Globus pallidus (tissue), 1 donor: ENCODE measurements around the gene FAM89A.
A peak's percentile ranks its signal among the peaks of the same experiment; 100 is the strongest.
"Not testable (repeated sequence)": the region's sequence is repeated elsewhere in the genome, so short reads cannot be mapped to it uniquely, and the experiment has no call there.

Experiments
- DNase-seq: peaks from one replicate; pipeline ENCODE4 v3.0.0-alpha.2; 2015; ENCODE audit warnings: low spot score

The FAM89A gene

DNA sequence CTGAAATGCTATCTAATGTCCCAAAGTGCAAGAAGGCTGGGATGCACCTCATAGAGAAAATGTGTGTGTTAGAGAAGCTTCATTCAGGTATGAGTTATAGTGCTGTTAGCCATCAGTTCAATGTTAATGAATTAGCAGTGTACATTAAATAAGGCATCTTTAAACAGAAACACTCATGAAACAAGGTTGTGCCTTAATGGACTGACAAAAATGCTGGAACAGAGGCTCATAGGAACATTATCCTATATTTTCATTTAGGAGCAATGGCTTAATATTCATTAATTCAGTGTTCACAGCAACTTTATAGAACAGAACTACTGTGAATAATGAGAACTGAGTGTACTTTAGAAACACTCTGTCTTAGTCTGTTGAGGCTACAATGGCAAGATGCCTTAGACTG, 15.2 kb upstream of the FAM89A start:
- no peak for DNase-seq

DNA sequence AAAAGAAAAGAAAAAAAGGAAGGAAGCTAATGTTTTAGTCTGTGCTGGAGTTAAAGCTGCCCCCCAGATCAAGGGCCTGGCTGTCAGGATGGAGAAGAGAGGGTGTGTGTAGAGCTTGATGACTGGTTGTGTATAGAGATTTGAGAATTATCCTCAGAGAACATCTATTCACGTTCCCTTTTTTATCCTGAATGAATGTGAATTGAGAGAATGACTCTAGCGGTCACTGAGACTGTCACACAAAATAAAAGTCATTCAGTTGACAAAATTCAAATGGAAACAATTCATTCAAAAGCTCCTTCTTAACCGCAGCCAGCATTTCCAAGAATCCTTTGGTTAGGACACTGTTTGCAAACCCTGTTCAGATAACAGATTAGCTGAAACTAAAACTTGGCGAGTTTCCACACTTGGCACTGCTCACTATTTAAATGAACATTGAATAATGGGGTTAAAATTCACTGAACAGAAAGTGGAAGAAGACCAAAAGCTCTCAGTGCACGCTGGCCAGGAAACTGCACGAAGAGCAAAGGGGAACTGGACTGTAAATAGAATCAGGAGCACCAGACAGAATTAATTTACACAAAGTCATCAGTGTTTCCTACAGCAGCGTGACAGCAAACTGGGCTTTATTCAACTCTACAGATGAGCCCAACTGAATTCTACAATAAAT, 13.6 kb upstream of the FAM89A start:
- peak; percentile 66 for DNase-seq

DNA sequence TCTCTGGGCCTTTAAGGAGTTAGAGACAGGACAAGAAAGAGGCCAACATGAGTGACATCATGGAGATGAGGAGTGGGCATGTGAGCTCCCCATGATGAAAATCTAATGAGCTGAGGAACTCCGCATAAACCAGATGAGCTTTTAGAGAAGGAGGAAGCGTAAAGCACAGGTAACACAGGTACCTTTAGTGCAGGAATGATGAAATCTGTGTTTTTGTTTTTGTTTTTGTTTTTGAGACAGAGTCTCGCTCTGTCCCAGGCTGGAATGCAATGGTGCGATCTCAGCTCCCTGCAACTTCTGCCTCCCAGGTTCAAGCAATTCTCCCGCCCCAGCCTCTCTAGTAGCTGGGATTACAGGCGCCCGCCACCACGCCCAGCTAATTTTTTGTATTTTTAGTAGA, 12.7 kb upstream of the FAM89A start:
- DNase-seq, result no peak

DNA sequence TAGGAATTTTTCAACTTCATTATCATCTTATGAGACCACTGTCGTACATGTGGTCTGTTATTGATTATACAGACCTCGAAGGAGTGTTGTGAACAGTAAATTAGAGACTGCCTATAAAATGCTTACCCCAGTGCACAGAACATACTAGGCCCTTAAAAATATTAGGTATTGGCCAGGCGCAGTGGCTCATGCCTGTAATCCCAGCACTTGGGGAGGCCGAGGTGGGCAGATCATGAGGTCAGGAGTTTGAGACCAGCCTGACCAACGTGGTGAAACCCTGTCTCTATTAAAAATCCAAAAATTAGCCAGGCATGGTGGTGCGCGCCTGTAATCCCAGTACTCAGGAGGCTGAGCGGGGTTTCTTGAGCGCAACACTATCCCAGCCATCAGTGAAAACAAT, 10.9 kb upstream of the FAM89A start:
- DNase-seq, result not testable (repeated sequence)

DNA sequence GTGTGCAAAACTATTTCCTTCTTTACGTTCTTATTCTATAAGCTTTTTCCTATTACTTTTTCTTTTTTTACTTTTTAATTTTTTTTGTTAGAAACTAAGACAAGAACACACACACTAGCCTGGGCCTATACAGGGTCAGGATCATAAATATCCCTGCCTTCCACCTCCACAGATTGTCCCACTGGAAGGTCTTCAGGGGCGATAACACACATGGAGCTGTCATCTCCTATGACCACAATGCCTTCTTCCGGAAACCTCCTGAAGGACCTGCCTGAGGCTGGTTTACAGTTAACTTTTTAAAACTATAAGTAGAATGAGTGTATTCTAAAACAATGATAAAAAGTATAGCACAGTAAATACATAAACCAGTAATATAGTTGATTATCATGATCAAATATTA, 10.3 kb upstream of the FAM89A start:
- DNase-seq, result no peak

DNA sequence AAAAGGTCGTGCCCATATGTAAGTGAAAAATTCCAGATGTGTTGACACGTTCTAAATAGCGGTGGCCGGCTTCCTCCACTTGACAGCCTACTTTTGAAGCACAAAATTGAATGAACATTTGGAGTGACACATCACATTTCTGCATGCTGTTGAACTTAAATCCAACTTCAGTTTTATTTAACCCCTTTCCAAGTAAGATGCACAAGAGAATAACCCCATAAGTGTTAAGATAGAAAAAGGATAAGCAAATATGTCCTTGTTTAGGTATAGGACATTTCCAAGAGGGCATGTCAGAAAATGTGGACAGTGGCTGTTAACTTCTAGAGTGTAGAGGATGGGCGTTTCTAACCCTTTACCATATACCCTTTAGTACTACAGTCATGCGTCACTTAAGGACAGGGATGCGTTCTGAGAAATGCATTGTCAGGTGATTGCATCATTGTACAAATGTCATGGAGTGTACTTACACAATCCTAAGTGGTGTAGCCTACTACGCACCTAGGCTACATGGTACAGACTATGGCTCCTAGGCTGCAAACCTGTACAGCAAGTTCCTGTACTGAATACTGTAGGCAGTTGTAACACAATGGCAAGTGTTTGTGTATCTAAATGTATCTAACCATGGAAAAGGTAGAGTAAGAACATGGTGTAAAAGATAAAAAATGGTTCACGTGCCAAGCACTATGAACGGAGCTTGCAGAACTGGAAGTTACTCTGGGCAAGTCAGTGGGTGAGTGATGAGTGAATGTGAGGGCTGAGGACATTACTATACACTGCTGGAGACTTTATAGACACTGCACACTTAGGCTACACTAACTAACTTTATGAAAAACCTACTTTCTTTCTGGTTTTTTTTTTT, 9.3 kb upstream of the FAM89A start:
- no peak for DNase-seq

DNA sequence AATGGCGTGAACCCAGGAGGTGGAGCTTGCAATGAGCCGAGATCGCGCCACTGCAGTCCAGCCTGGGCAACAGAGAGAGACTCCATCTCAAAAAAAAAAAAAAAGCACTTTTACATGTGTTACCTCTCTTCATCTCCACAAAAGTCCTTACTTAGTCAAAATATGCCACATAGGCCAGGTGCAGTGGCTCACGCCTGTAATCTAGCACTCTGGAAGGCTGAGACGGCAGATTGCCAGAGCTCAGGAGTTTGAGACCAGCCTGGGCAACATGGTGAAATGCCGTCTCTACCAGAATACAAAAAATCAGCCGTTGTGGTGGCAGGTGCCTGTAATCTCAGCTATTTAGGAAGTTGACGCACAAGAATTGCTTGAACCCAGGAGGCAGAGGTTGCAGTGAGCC, 8.4 kb upstream of the FAM89A start:
- DNase-seq, result not testable (repeated sequence)

DNA sequence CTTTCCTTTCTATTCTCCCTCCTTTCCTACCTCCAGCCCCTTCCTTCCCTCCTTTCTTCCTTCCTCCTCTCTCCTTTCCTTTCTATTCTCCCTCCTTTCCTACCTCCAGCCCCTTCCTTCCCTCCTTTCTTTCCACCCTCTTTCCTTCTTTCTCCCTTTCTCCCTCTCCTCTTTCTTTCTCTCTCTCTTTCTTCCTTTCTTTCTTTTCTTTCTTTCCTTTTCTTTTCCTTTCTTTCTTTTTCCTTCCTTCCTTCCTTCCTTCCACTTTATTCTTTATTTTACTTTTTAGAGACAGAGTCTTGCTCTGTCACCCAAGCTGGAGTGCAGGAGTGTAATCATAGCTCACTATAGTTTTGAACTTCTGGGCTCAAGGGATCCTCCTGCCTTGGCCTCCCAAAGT, 7.5 kb upstream of the FAM89A start:
- DNase-seq, result not testable (repeated sequence)

DNA sequence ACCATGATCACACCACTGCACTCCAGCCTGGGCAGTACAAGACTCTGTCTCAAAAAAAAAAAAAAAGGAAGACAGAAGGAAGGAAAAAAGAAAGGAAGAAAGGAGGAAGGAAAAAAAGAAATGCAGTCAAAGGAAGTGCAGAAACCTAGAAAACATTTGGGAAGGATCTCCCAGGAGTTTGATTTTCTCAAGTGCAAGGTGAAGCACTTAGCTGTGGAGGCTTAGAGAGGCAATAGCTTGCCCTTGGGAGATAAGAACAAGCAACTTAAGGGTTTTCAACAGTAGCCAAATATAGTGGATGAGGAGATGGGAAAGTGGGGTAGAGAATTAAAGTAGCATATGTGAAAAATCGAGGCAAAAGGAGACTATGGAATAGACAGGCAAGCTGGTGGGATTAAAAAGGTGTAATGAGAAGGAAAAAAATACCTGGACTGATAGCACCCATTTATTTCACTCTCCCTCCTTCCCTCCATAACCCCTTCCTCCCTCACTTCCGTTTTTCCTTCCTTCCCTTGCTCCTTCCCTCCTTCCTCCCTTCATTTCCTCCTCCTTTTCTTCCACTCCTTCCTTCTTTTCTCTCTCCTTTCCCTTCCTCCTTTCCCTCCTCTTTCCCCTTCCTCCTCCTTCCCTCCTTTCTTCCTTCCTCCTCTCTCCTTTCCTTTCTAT, 6.8 kb upstream of the FAM89A start:
- no peak for DNase-seq

DNA sequence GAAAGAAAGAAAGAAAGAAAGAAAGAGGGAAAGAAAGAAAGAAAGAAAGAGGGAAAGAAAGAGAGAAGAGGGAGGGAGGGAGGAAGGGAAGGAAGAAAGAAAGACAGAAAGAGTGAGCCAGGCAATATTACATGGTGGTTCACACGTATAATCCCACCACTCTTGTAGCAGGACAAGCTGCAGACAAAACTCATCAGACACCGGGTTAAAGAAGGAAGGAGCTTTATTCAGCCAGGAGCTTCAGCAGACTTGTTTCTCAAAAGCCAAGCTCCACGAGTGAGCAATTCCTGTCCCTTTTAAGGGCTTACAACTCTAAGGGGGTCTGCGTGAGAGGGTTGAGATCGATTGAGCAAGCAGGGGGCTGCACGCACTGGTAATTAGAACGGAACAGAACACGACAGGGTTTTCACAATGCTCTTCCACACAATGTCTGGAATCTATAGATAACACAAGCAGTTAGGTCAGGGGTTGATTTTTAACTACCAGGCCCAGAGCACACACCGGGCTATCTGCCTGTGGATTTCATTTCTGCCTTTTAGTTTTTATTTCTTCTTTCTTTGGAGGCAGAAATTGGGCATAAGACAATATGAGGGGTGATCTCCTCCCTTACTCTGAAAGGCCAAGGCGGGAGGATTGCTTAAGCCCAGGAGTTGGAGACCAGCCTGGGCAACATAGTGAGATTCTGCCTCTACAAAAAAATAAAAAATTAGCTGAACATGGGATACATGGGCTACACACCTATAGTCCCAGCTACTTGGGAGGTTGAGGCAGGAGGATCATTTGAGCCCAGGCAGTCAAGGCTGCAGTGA, 6.1 kb upstream of the FAM89A start:
- DNase-seq, result not testable (repeated sequence)

DNA sequence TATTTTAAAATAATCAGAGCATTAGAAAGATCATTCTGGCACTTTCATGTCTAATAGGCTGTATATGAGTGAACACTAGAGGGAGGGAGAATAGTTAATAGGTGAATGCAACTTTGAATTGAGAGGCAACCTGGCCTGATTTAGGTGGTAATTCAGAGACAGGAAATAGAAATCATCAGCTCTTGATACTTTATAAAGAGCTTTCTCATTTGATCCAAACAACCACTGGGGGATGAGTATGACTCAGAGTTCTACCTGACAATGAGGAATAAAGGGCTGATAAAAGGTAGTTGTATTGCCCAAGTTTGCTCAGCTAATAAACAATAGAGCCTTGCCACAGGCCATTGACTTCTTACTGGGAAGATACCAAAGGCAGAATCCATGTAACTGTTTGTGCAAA, 5.2 kb upstream of the FAM89A start:
- no peak for DNase-seq

DNA sequence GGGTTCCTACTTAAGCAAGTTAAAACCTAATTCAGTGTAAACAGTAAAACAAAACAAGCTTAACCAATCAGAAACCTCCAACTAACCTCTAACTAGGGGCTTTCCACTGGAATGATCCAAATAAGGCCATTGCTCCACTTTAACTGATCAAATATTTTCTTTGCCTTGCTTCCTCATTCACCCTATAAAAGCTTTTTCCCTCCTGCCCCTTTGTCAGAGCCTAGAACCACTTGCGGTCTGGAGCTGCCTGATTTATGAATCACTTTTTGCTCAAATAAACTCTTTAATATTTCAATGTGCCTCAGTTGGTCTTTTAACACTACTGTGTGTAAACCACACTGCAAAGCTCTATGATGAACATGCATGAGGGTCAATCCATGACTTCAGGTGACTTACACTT, 4.5 kb upstream of the FAM89A start:
- DNase-seq, result no peak

DNA sequence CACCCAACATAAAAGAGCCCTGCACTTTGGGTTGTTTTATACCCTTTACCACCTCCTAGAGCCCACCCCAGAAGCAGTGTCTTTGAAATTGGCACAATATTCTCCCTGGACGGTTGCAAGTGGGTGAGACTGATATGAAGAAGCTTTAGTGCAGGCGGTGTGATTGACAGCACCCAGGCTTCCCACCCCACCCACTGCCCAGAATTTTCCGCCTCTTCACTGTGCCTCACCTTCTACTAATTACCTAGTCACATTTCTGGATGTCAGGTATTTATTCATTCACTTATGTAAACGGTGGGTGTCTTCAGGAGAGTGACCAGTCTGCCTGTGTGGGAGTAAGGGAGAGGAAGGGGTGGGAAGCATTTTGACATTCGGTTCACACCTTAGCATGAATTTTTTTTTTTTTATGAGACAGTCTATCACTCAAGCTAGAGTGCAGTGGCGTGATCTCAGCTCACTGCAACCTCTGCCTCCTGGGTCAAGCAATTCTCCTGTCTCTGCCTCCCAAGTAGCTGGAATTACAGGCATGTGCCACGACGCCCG, 1.7 kb upstream of the FAM89A start:
- DNase-seq, result no peak

DNA sequence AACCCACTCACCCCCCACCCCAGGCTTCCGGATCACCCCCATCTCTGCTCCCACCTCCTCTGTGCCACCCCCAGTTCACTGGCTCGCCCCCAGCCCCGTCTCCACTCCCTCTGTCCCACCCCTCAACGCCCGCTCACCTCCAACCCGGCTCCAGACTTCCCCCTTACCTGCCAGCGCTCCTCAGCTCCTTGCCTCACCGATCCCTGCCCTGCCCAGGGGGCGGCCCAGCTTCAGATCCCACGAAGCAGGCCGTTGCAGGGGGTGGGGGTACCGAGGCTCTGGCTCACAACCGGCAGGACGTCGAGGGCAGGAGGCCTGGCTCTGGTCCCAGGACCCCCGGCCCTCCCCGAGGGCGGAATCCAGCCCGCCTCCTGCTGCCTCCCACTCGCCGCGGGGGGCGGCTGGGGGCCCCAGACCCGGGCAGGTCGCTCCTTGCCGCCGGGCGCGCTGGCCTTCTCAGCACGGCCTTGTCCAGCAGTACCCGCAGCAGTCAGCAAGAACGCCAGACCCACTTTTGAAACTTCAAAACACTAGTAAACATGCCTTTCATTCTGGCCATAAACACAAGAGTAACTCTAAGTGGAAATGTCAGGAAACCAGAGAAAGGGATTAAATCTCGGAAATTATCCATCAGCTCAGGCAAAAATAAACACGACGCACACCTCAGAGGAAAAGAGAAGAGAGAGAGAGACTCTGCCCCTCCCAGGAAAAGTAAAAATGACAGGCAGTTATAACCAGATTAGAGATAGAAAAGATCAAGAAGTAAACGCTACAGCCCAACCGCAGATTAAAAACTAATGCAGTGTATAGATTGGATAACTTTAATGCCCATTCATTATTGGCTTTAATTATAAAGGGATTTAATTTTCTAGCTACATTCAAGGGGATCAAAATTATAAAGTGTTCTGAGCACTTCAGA, 1.0 kb upstream of the FAM89A start:
- DNase-seq, result no peak

DNA sequence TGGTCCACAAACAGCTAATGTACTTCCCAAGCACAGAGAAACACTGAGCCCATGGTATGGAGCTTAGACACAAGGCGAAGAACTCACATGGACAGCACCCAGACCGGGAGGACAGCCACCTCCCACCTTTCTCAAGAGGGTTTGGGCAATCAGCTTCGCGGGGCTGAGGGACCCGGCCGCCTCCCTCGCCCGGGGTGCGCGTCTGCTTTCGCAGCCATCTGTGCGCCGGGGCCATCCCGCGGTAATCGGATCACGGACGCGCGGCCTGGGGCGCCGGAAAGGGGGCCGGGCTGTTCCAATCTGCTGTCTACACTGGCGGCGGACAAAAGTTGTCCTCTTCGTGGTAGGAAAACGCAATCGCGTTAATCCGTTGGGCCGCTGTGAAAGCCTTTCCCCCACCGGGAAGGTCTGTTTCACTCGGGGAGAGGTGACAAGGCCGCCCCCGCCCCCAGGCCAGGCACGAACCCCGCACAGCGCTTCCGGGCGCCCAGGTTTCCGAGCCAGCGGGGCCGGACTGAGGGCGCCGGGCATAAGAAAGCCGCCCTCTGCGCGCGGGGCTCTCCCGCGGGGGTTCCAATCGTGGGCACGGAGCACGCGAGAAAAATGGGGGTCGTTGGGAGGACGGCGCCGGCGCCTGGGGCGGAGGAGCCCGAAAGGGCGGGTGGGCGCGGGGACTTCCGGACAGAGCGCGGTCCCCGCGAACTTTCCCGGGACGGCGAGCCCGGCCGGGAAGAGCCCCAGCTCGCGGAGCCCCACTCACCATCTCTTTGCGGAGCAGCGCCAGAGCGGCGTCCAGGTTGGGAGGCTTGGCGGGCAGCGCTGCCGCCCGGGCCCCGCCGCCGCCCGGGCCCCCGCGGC, 664 bp downstream of the FAM89A start:
- no peak for DNase-seq

DNA sequence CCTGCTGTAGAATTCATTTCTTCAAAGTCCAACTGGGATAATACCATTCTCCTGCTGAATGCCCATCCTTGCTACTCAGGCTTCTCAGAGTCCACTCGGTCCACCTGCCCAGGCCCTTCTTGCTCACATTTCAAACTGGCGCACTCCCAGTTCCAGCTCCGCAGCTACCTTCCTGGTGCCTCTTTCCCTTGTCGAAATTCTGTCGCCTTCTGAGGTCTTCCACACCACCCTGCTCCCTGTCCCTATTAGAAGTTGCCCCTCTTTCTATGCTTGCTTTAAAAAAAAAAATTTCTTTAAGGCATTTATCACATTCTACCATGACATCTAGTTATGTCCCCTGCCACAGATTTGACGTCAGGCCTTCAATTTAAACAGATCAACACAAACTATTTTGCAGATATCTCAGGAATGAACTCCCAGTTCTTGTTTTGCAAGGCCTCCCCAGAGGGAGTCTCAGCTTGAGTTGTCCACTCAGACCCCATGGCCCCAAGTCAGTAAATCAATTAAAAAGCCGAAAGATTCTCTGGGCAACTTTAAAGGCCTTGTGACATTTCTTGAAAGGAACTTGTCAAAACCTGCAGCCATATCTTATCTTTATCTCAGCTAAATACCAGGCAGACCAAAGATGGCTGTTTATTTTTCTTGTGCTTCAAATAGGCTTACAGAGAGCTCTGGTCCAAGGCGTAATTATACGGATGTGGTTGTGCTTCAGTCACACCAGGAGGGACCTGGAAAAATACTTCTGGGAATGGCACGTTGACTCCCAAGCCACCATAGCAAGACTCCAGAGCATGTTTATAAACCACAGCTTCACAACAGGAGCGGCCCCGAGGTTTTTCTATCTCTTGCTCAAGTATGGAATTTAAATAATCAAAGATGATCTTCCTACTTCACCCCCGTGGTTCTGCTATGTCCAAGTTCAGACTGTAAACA, 2.2 kb downstream of the FAM89A start:
- DNase-seq, result no peak

DNA sequence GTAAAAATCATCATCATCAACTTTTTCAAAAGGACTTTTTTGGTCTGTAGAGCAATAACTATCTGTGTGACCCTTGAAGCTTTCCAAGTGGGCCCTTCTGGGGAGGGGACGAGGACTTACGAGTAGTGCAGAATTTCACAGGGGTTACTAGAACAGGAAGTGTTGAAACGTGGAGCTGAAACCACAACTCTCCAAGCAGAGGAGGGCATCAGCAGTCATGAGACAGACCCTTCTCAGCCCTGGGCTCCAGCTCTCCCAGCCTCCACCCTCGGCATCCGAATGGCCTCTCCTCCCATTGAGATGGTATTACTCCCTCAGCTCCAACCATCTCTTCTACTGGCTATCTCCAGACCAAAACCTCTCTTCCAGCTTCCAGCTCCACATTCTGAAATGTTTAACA, 3.6 kb downstream of the FAM89A start:
- no peak for DNase-seq

DNA sequence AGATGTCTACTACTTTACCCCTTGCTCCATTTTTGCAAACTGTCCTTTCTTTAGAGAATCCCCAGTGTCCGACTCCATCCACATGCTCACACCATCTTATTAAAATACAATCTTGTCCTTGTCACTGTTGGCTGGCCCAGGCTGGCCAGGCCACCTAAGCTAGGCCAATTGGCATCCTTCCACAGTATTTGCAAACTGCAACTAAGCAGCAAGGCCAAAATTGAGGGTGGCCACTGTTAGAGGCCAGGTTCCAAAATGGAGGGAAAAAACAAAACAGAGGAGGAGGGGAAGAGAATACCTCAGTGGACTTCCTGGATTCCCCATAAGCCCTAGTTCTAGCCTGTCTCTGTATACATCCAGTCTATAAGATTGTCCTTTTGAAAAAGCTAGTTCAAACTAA, 4.3 kb downstream of the FAM89A start:
- no peak for DNase-seq

DNA sequence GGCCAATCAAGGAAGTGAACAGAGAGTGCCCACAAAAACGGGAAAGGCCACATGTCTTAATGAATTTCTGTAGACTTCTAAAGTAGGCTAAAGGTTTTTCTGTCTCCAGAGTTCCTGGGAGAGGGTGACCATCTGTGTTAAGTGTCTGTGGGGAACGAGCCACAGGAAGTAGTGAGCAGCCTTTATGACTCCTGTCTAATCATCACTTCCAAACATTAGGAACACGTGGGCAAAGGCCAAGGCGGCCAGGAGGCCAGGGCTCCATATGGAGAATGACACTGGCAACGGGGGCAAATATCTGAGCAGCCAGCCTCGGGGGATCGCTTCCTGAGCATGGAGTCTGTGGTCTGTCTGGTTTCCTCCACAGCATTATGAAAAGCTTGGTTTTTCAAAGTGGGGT, 7.1 kb downstream of the FAM89A start:
- DNase-seq, result no peak
